MV-4-11 (cell line): Measurements from ENCODE around the gene PPRC1.

Source experiments
- DNase-seq: peaks from one replicate; lab custom pipeline; 2025; lab: John Stamatoyannopoulos, UW

The PPRC1 gene

GRCh38 chr10:102132563-102133372 lies at the start of gene PPRC1:
Gene PPRC1 (plus strand): TSS chr10:102133040. CDS start chr10:102133069, 29 bp downstream.
- peak; percentile 99 for DNase-seq

GRCh38 chr10:102083541-102083940 lies 49.3 kb upstream of the PPRC1 start:
- DNase-seq = no peak

GRCh38 chr10:102085336-102085735 lies 47.5 kb upstream of the PPRC1 start:
- DNase-seq = peak; percentile 5

GRCh38 chr10:102086196-102086595 lies 46.6 kb upstream of the PPRC1 start:
- no peak for DNase-seq

- DNase-seq = no peak
Observed at GRCh38 chr10:102090772-102091171, 42.1 kb upstream of the PPRC1 start.

GRCh38 chr10:102096449-102096848 lies 36.4 kb upstream of the PPRC1 start:
- no peak for DNase-seq

GRCh38 chr10:102101152-102101551 lies 31.7 kb upstream of the PPRC1 start:
- DNase-seq = no peak

GRCh38 chr10:102102421-102102820 lies 30.4 kb upstream of the PPRC1 start:
- no peak for DNase-seq

- DNase-seq = no peak
Observed at GRCh38 chr10:102106998-102107397, 25.8 kb upstream of the PPRC1 start.

- DNase-seq = no peak
Observed at GRCh38 chr10:102109166-102110116, 23.4 kb upstream of the PPRC1 start.

- DNase-seq = no peak
Observed at GRCh38 chr10:102111276-102111675, 21.6 kb upstream of the PPRC1 start.

GRCh38 chr10:102112210-102112817 lies 20.5 kb upstream of the PPRC1 start:
- peak; percentile 30 for DNase-seq

GRCh38 chr10:102113261-102113955 lies 19.4 kb upstream of the PPRC1 start:
- DNase-seq = no peak

- DNase-seq = no peak
Observed at GRCh38 chr10:102113956-102114857, 18.6 kb upstream of the PPRC1 start.

- DNase-seq = peak; percentile 80
Observed at GRCh38 chr10:102114861-102115618, 17.8 kb upstream of the PPRC1 start.

GRCh38 chr10:102115775-102116174 lies 17.1 kb upstream of the PPRC1 start:
- peak; percentile 48 for DNase-seq

GRCh38 chr10:102116656-102117055 lies 16.2 kb upstream of the PPRC1 start:
- DNase-seq = no peak

GRCh38 chr10:102117391-102118159 lies 15.3 kb upstream of the PPRC1 start:
- DNase-seq = peak; percentile 58

- peak; percentile 31 for DNase-seq
Observed at GRCh38 chr10:102118867-102119266, 14.0 kb upstream of the PPRC1 start.
